ENCODE results near the gene PRR20G. TPM values are rescaled to one million over a fixed set of nuclear protein-coding genes. Genes with fewer than 3 reads are reported as not detected.

PRR20G gene
- total RNA-seq (not detected in 2 replicates), polyA plus RNA-seq (not detected in 2 replicates)

- Histone ChIP-seq H4K20me1 (ENCODE audit: insufficient read depth, poor library complexity, severe bottlenecking) (no peaks in the 10 kb centered on the region), H3K9me3 (ENCODE audit: low read depth) (no peaks in the 10 kb centered on the region), H3K4me3 (no peak within 1 kb of the TSS), H2AFZ (no peak within 1 kb of the TSS), H3K4me2 (no peak within 1 kb of the TSS), H3K36me3 (replicated peaks; ENCODE audit: insufficient read depth, low read depth) (no peaks in the 10 kb centered on the region), H3K9me2 (replicated peaks; ENCODE audit: insufficient read depth) (no peaks in the 10 kb centered on the region), H3K4me1 (ENCODE audit: insufficient read depth) (no peaks in the 10 kb centered on the region), H3K79me2 (no peaks in the 10 kb centered on the region), H3K27ac (no peak within 1 kb of the TSS), H3K27me3 (no peaks in the 10 kb centered on the region)
- WGBS (ENCODE audit: low lambda C conversion rate, missing lambda C conversion rate) = 82% methylated on average over 16 of the region's 17 CpGs
- TF ChIP-seq EZH2 (IDR thresholded peaks at IDR 0.05; ENCODE audit: borderline replicate concordance) (no peak), EZH2phosphoT487 (IDR thresholded peaks at IDR 0.05; ENCODE audit: low read depth, severe bottlenecking, unreplicated experiment) (no peak)
- TF ChIP-seq, protein P1, sequence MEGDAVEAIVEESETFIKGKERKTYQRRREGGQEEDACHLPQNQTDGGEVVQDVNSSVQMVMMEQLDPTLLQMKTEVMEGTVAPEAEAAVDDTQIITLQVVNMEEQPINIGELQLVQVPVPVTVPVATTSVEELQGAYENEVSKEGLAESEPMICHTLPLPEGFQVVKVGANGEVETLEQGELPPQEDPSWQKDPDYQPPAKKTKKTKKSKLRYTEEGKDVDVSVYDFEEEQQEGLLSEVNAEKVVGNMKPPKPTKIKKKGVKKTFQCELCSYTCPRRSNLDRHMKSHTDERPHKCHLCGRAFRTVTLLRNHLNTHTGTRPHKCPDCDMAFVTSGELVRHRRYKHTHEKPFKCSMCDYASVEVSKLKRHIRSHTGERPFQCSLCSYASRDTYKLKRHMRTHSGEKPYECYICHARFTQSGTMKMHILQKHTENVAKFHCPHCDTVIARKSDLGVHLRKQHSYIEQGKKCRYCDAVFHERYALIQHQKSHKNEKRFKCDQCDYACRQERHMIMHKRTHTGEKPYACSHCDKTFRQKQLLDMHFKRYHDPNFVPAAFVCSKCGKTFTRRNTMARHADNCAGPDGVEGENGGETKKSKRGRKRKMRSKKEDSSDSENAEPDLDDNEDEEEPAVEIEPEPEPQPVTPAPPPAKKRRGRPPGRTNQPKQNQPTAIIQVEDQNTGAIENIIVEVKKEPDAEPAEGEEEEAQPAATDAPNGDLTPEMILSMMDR (IDR thresholded peaks at IDR 0.05; ENCODE audit: poor library complexity) = no peak
- DNase-seq (ENCODE audit: low spot score) = no peak
Observed at GRCh38 chr3:127287840-127288239, at the start of gene PRR20G. TSS of gene PRR20G (minus strand) at chr3:127288046. CDS start at chr3:127287365, 681 bp downstream.

- Histone ChIP-seq H3K9me2 (replicated peaks; ENCODE audit: insufficient read depth) (no peaks in the 10 kb centered on the region), H3K36me3 (replicated peaks; ENCODE audit: insufficient read depth, low read depth) (no peaks in the 10 kb centered on the region), H3K27me3 (peaks cover 30% of the 10 kb centered on the region), H3K27ac (no peak overlapping the region), H3K4me3 (no peak overlapping the region), H3K4me1 (ENCODE audit: insufficient read depth) (no peaks in the 10 kb centered on the region), H2AFZ (no peak overlapping the region), H3K4me2 (no peak overlapping the region), H3K9me3 (ENCODE audit: low read depth) (peaks cover 3% of the 10 kb centered on the region), H4K20me1 (ENCODE audit: insufficient read depth, poor library complexity, severe bottlenecking) (no peaks in the 10 kb centered on the region), H3K79me2 (no peaks in the 10 kb centered on the region)
- WGBS (ENCODE audit: low lambda C conversion rate, missing lambda C conversion rate) = 85% methylated on average over 7 of the region's 7 CpGs
- no peak for TF ChIP-seq EZH2phosphoT487 (IDR thresholded peaks at IDR 0.05; ENCODE audit: low read depth, severe bottlenecking, unreplicated experiment)
- TF ChIP-seq, protein P1 (IDR thresholded peaks at IDR 0.05; ENCODE audit: poor library complexity) = no peak
- no peak for TF ChIP-seq EZH2 (IDR thresholded peaks at IDR 0.05; ENCODE audit: borderline replicate concordance)
- no peak for DNase-seq (ENCODE audit: low spot score)
Observed at GRCh38 chr3:127337001-127337400, 49.2 kb upstream of the PRR20G start.

GRCh38 chr3:127336101-127336500, 48.3 kb upstream of the PRR20G start:
- TF ChIP-seq, protein P1 (IDR thresholded peaks at IDR 0.05; ENCODE audit: poor library complexity) = no peak
- no peak for TF ChIP-seq EZH2phosphoT487 (IDR thresholded peaks at IDR 0.05; ENCODE audit: low read depth, severe bottlenecking, unreplicated experiment)
- no peak for TF ChIP-seq EZH2 (IDR thresholded peaks at IDR 0.05; ENCODE audit: borderline replicate concordance)
- Histone ChIP-seq H3K4me2 (no peak overlapping the region), H3K9me2 (replicated peaks; ENCODE audit: insufficient read depth) (no peaks in the 10 kb centered on the region), H3K4me3 (no peak overlapping the region), H3K9me3 (ENCODE audit: low read depth) (peaks cover 3% of the 10 kb centered on the region), H2AFZ (no peak overlapping the region), H3K27me3 (peaks cover 30% of the 10 kb centered on the region), H3K27ac (no peak overlapping the region), H3K36me3 (replicated peaks; ENCODE audit: insufficient read depth, low read depth) (no peaks in the 10 kb centered on the region), H3K4me1 (ENCODE audit: insufficient read depth) (no peaks in the 10 kb centered on the region), H4K20me1 (ENCODE audit: insufficient read depth, poor library complexity, severe bottlenecking) (no peaks in the 10 kb centered on the region), H3K79me2 (no peaks in the 10 kb centered on the region)
- 73% methylated on average over 5 of the region's 5 CpGs for WGBS (ENCODE audit: low lambda C conversion rate, missing lambda C conversion rate)
- no peak for DNase-seq (ENCODE audit: low spot score)

DNA sequence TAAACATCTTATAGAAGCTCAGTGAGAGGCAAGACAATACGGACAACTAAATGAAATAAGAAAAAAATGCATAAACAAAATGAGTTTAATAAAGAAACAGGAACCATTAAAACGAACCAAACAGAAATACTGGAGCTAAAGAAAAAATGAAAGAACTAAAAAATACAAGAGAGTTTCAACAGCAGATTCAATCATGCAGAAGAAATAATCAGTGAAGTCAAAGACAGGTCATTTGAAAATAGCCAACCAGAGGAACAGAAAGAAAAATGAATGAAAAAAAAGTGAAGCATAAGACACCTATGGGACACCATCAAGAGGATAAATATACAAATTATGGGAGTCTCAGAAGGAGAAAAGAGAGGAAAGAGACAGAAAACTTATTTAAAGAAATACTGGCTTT, 42.5 kb upstream of the PRR20G start:
- H3K9me3 ChIP-seq (ENCODE audit: low read depth) = peaks cover 3% of the 10 kb centered on the region
- WGBS (ENCODE audit: low lambda C conversion rate, missing lambda C conversion rate) = 62% methylated on average over 2 of the region's 2 CpGs
- no peak overlapping the region for H3K27ac ChIP-seq
- H3K36me3 ChIP-seq (replicated peaks; ENCODE audit: insufficient read depth, low read depth) = no peaks in the 10 kb centered on the region
- TF ChIP-seq EZH2 (IDR thresholded peaks at IDR 0.05; ENCODE audit: borderline replicate concordance) (no peak), EZH2phosphoT487 (IDR thresholded peaks at IDR 0.05; ENCODE audit: low read depth, severe bottlenecking, unreplicated experiment) (no peak)
- TF ChIP-seq, protein P1 (IDR thresholded peaks at IDR 0.05; ENCODE audit: poor library complexity) = no peak
- no peaks in the 10 kb centered on the region for H3K79me2 ChIP-seq
- H2AFZ ChIP-seq = no peak overlapping the region
- no peaks in the 10 kb centered on the region for H3K4me1 ChIP-seq (ENCODE audit: insufficient read depth)
- no peak for DNase-seq (ENCODE audit: low spot score)
- H3K9me2 ChIP-seq (replicated peaks; ENCODE audit: insufficient read depth) = no peaks in the 10 kb centered on the region
- no peak overlapping the region for H3K4me2 ChIP-seq
- H3K27me3 ChIP-seq = no peaks in the 10 kb centered on the region
- no peaks in the 10 kb centered on the region for H4K20me1 ChIP-seq (ENCODE audit: insufficient read depth, poor library complexity, severe bottlenecking)
- no peak overlapping the region for H3K4me3 ChIP-seq
